Activated CD8-positive, alpha-beta memory T cell treated with anti-CD3 and anti-CD28 coated beads, Interleukin-2, amount 50 U/mL, for 24 hours (primary cell): ENCODE results near the gene DEFB126.
"Not testable (repeated sequence)": the region's sequence is repeated elsewhere in the genome, so short reads cannot be mapped to it uniquely, and the experiment has no call there.

ENCODE experiments used
- DNase-seq: peaks from one replicate; pipeline ENCODE4 v3.0.0-alpha.2; 2020; ENCODE audit errors: extremely low read depth

Gene DEFB126, protein sequence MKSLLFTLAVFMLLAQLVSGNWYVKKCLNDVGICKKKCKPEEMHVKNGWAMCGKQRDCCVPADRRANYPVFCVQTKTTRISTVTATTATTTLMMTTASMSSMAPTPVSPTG

DNA sequence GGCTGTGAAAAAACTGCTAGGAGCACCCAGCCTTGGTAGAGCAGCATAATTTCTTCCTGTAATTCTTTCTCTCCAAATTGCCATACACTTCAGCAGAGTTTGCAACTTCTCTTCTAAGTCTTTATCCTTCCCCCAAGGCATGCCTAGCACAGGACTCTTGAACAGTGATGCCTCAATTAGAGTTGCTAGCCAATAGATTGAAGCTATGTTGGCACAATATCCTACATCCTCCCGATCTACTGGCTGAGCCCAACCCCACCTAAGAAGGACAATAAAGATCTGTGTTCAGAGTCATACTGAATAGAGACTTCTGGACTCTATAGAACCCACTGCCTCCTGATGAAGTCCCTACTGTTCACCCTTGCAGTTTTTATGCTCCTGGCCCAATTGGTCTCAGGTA lies at the start of gene DEFB126:
DEFB126 (plus strand) TSS at position 301 of the 400 bp plus-strand sequence; CDS start at position 340, 39 bp downstream.
- DNase-seq: no peak

DNA sequence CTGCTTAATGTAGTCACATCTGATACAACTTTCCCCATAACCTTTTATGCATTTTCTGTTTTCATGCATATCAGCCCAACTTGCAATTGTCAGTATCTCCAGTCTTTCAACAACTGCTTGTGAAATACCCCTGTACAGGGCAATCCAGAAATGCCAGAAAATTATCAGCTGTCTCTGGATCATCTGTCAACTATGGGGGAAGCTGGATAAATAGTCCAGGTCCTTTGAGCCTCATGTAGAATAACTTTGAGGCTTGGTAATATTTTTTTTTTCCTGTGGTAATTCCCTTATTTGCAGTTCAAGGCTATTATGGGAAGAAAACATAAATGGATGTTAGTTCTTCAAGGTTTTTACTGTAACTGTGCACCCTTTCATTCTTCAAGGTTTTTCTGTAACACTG lies 48.7 kb upstream of the DEFB126 start:
- no peak for DNase-seq

DNA sequence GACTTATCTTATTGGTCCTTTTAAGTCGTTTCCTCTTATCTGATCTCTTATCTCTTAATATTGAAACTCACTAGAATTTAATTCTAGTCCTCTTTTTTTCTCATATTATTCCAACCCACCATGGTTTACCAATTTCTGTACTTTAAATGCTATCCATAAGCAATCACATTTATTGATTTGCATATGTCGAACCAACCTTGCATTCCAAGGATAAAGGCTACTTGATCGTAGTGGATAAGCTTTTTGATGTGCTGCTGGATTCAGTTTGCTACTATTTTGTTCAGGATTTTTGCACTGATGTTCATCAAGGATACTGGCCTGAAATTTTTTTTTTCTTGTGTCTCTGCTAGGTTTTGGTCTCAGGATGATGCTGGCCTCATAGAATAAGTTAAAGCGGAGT lies 47.2 kb upstream of the DEFB126 start:
- no peak for DNase-seq

DNA sequence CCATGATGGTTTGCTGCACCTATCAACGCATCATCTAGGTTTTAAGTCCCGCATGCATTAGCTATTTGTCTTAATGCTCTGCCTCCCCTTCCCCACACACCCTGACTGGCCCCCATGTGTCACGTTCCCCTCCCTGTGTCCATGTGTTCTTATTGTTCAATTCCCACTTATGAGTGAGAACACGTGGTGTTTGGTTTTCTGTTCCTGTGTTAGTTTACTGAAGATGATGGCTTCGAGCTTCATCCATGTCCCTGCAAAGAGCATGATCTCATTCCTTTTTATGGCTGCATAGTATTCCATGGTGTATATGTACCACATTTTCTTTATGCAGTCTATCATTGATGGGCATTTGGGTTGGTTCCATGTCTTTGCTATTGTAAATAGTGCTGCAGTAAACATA lies 44.7 kb upstream of the DEFB126 start:
- DNase-seq: not testable (repeated sequence)

DNA sequence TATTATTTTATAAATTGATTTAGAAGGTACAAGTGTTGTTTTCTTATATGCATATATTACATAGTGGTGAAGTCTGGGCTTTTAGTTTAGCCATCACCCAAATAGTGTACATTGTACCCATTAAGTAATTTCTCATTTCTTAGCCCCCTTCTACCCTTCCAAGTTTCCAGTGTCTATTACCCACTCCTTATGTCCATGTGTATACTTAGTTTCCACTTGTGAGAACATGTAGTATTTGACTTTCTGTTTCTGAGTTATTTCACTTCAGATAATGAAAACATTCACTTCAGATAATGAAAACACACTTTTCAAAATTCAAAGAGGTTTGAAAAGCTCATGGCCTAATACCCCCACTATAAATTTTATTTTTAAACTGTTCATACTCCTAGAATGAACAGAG lies 40.4 kb upstream of the DEFB126 start:
- no peak for DNase-seq

DNA sequence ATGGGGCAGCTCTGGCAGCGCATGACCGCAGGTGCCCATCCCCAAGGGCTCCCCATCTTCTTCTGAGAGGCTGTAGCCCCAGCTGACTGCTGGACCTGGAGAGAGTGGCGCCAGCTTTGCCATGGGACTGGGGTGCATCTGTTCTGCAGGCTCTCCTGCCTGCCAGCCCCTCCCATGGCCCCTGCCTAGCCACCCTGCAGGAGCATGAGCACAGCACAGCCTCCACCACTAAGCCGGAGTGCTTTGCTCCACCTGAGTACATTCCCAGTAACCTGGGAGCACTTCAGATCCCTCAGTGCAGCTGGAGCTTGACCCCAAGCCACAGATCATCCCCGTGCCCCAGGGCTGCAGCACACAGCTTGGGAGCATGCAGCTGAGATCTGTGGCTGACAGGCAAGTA lies 38.9 kb upstream of the DEFB126 start:
- no peak for DNase-seq

DNA sequence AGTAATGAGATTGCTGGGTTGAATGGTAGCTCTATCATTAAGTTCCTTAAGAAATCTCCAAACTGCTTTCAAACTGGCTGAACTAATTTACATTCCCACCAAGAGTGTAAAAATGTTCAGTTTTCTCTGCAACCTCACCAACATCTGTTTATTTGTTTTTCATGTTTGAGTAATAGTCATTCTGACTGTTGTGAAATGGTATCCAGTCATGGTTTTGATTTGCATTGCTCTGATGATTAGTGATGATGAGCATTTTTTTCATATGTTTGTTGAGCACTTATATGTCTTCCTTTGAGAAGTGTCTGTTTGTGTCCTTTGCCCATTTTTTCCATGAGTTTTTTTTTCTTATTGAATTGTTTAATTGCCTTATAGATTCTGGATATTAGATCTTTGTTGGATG lies 30.0 kb upstream of the DEFB126 start:
- DNase-seq: no peak

DNA sequence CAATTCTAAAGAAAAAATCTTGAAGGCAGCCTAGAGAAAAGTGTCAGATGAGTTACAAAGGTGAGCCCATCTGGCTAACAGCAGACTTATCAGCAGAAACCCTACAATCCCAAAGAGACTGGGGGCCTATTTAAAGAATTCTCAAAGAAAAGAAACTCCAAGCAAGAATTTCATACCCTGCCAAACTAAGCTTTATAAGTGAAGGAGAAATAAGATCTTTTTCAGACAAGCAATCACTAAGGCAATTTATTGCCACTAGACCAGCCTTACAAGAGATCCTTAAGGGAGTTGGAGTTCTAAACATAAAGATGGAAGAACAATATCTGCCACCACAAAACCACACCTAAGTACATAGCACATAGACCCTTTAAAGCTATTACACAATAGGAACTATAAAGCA lies 24.9 kb upstream of the DEFB126 start:
- no peak for DNase-seq

DNA sequence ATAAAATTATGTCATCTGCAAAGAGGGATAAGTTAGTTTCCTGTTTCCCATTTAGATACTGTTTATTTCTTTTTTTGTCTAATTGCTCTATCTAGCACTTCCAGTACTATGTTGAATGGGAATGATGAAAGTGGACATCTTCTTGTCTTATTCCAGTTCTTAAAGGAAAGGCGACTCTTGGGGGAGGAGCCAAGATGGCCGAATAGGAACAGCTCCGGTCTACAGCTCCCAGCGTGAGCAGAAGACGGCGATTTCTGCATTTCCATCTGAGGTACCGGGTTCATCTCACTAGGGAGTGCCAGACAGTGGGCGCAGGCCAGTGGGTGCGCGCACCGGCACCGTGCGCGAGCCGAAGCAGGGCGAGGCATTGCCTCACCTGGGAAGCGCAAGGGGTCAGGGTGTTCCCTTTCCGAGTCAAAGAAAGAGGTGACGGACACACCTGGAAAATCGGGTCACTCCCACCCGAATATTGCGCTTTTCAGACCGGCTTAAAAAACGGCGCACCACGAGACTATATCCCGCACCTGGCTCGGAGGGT lies 12.5 kb upstream of the DEFB126 start:
- DNase-seq: not testable (repeated sequence)

DNA sequence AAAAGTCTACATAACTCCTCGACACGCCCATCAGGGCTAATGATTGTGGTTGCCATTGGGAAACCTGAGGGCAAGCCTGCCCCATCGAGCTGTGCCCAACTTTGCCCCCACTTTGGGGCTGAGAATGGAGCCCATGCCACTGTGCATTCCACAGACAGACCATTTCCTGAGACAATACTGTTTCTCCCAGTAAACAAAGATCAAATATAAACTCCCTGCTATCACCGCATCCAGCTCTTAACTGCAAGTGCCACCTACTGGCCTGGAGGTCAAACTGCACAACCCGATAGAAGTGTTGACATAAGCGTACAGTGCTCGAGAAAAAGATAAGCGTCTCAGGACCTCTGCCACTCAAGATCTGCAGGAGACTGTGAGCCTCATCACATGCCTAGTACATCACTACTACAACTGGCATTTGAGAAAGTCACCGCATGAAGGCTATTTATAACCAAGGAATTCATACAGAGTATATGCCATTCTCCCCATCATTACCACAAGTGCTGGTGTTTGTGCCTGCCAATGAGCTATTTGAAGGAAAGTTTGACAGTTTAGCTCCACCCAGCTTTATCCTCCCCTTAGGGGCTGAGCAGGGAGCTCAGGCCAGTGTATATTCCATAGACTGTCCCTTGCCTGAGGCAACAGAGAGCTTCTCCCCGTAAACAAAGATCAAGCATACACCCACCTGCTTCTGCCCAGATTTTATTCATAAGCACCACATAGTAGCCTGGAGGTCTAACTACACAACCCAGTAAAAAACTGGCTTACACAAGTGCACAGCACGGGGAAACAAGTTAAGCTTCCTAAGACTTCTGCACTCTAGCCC lies 4.5 kb upstream of the DEFB126 start:
- no peak for DNase-seq

DNA sequence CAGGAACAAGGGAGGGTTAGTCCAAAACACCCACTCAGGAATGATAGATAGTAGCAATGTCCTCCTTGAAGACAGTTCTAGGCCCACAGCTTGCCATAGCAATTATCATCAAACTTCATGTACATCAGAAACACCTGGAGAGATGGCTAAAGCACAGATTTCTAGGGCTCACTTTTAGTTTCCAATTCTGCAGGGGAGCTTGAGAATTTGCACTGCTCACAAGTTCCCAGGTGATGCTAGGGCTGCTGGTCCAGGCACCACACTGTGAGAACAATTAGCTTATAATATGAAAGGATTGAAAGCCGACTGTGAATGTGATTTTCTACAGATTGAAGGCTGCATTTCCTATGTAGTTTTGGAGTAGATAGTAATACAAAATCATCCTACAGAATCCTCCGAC lies 3.5 kb downstream of the DEFB126 start:
- DNase-seq: no peak

DNA sequence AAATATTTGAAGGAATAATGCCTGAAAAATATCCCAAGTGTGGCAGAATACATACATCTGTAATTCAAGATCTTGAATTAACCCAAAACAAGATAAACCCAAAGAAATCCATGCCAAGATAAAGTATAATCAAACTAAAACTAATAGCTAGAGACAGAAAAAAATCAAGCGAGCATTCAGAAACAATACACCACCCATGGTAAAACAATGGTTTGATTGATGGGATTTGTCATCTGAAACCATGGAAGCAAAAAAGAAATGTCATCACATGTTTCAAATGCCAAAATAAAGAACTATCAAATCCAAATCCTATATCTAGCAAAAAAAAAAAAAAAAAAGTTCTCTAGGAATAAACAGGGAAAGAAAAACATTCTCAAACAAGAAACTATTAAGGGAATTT lies 9.7 kb downstream of the DEFB126 start:
- no peak for DNase-seq

DNA sequence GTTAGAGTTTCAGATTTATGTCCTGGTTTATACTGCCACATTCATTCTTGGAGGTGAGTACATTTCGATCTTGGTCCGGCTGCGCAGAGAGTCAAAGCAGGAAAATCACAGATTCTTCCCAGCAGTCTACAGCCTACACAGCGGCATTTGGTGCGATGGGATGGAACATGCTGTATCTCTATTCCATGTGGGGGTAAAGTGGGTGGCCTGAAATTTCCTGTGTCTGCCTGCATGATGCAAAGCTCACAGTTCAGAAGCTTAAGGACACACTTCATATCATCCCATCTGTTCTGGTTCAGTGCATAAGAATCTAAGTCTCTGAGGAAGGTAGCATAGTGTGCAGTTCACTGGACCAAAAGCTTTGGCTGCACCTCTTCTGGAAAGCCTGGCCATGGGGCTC lies 14.8 kb downstream of the DEFB126 start, which contains the start of gene DEFB127:
DEFB127 (plus strand) TSS at position 301 of the 400 bp plus-strand sequence; CDS start at position 392, 91 bp downstream.
- no peak for DNase-seq

DNA sequence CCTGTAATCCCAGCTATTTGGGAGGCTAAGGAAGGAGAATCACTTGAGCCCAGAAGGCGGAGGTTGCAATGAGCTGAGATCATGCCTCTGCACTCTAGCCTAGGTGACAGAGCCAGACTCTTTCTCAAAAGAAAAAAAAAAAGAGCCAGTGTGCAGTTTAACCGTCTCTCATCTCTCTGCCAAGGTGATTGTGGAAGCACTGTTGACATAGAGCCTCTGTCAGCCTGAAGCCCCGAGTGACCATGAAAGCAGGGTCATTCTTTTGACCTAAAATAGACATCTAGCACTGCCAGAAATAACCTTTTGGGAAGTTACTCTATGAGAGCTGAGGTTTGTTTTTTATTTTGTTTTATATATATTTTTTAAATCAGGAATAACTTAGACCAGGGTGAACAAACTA lies 22.2 kb downstream of the DEFB126 start:
- DNase-seq: no peak

DNA sequence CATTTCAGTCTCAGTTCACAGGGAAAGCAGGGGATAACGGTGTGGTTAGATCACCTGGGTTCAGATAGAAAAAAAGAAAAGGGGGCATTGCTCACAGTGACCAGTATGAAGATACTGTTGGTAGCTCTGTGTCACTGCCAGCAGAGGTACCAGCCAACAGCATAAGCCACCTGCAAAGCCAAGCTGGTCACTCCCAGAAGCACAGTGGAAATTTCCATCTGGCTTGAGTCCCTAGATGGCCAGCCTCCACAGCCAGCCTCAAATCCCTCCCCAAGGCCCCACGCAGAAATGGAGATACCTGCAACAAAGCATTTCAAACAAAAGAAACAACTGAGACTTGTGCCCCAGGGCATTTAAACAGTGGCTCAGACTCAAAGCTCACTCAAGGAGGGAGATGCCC lies 26.5 kb downstream of the DEFB126 start:
- no peak for DNase-seq

DNA sequence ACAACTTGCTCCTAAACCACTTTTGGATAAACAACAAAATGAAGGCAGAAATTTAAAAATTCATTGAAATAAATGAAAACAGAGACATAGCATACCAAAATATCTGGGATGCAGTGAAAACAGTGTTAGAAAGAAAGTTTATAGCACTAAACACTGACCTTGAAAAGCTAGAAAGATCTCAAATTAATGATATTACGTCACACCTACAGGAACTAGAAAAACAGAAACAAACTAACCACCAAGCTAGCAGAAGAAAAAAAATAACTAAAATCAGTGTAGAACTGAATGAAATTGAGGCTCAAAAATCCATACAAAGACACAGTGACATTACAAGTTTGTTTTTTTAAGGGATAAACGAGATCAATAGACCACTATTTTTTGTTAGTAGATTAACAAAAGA lies 41.9 kb downstream of the DEFB126 start:
- no peak for DNase-seq

DNA sequence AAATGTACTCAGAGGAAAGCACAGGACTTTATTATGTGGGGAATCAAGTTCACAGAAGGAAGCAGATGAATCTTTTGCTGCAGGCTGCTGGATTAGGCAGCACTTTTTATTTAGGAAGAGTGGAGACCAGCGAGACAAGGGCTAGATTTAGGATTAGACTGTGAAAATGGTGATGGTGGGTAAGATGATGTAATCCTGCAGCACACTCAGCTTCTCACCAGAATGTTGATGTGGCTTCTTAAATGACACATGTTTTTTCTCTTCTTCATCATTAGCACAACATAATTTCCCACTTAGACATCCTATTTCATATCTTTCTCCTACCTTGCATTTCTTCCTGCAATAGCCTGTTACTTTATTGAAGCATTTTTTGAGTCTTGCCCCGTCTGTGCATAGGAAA lies 45.3 kb downstream of the DEFB126 start:
- no peak for DNase-seq

DNA sequence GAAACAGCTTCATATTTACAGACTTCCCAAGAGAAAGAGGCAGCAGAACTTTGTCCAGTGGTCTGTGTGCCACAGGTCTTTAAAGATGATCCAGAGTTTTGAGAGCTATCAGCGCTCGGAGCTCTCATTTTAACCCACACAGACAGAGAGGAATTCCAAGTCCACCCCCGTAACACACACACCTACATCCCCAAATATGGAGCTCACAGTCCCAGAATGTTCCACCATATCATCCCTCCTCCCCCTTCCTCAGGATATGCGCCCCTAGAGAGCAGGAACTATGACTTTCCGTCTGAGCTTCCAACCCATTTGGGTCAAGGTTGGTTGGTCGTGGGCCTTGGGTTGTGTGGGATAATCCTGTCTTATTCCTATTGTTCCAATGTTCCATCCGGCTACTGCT lies 47.2 kb downstream of the DEFB126 start, which contains the start of gene DEFB128:
DEFB128 (minus strand) TSS at position 101 of the 400 bp plus-strand sequence; CDS start at position 13, 88 bp downstream.
- no peak for DNase-seq
